Tibial artery (tissue), 4 donors: ENCODE measurements around the gene BAZ2B.
"Not testable (repeated sequence)": the region's sequence is repeated elsewhere in the genome, so short reads cannot be mapped to it uniquely, and the experiment has no call there.

Source experiments
- DNase-seq, 2 donors: peaks; one replicate each; pipeline ENCODE4 v3.0.0-alpha.2; 2019
- H3K27ac ChIP-seq, 2 donors: fragments of 200-600 bp; sonication (generic) in 1 of 2; 1 replicate in 1 of 2; 2 replicates in 1 of 2; pipeline ENCODE4 v1.5.1; 2018 to 2019; ENCODE audit warnings: mild to moderate bottlenecking in 1 of 2
- H3K27me3 ChIP-seq, 2 donors: fragments of 200-600 bp; sonication (generic) in 1 of 2; one replicate each; pipeline versions ENCODE4 v1.5.1 to v1.6.0; 2016 to 2019
- H3K36me3 ChIP-seq, 3 donors: fragments of 200-600 bp; sonication (generic) in 2 of 3; one replicate each; pipeline ENCODE4 v1.5.1; 2016 to 2019; ENCODE audit warnings: mild to moderate bottlenecking in 2 of 3
- H3K4me1 ChIP-seq, 4 donors: fragments of 200-600 bp; sonication (generic) in 2 of 4; 1 replicate in 3 of 4; 2 replicates in 1 of 4; pipeline ENCODE4 v1.5.1; 2016 to 2019
- H3K4me3 ChIP-seq, 2 donors: fragments of 200-600 bp; sonication (generic) in 1 of 2; 1 replicate in 1 of 2; 2 replicates in 1 of 2; pipeline ENCODE4 v1.5.1; 2018 to 2019; ENCODE audit warnings: mild to moderate bottlenecking in 2 of 2
- H3K9me3 ChIP-seq, 3 donors: fragments of 200-600 bp; sonication (generic) in 1 of 3; one replicate each; pipeline ENCODE4 v1.5.1; 2016 to 2019
- intact Hi-C: fragments of 100-400 bp; cut with DNase I; formaldehyde crosslinking; loops from one replicate; pipeline ENCODE4 v1.15.0; 2023; ENCODE audit warnings: low total_unique reads
- TF ChIP-seq, protein P1 (sequence below), 2 experiments: fragments of 200-600 bp in 1 of 2; fragments of 450-650 bp in 1 of 2; IDR thresholded peaks; one replicate each; pipeline ENCODE4 v1.5.1; 2017 to 2019; ENCODE audit warnings: antibody characterized with exemption in 2 of 2, mild to moderate bottlenecking in 1 of 2, moderate library complexity in 1 of 2

The BAZ2B gene

DNA sequence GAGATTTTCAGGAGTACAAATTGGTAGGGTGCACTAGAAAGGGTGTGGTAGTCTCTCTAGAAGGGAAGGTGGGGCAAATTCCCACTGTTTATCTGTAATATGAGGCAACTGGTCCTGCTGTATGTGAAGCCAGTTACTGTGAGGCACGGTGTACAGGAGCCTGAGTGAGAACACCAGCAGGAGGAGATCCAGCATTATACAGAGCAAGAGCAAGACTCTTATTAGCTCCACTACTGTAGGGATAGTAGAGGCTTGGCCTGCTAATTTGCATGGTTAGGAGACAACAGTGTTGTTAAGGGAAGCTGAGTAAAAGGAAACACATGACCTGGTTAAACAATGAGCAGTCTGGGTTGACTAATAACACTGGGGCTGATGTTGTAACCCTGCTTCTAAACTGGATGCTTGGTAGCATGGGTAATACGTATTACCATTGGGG, 253.5 kb downstream of the BAZ2B start:
- Histone ChIP-seq H3K9me3 (no peaks in the 10 kb centered on the region), H3K4me3 (no peak overlapping the region), H3K36me3 (peaks cover 33 to 67% (median 50%) of the 10 kb centered on the region in 3 donors), H3K4me1 (no peaks in the 10 kb centered on the region), H3K27me3 (no peaks in the 10 kb centered on the region), H3K27ac (no peak overlapping the region)
- TF ChIP-seq, protein P1, sequence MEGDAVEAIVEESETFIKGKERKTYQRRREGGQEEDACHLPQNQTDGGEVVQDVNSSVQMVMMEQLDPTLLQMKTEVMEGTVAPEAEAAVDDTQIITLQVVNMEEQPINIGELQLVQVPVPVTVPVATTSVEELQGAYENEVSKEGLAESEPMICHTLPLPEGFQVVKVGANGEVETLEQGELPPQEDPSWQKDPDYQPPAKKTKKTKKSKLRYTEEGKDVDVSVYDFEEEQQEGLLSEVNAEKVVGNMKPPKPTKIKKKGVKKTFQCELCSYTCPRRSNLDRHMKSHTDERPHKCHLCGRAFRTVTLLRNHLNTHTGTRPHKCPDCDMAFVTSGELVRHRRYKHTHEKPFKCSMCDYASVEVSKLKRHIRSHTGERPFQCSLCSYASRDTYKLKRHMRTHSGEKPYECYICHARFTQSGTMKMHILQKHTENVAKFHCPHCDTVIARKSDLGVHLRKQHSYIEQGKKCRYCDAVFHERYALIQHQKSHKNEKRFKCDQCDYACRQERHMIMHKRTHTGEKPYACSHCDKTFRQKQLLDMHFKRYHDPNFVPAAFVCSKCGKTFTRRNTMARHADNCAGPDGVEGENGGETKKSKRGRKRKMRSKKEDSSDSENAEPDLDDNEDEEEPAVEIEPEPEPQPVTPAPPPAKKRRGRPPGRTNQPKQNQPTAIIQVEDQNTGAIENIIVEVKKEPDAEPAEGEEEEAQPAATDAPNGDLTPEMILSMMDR (IDR thresholded peaks at IDR 0.05), result no peak
- intact Hi-C loops, result no loop called here
- DNase-seq, result no peak

DNA sequence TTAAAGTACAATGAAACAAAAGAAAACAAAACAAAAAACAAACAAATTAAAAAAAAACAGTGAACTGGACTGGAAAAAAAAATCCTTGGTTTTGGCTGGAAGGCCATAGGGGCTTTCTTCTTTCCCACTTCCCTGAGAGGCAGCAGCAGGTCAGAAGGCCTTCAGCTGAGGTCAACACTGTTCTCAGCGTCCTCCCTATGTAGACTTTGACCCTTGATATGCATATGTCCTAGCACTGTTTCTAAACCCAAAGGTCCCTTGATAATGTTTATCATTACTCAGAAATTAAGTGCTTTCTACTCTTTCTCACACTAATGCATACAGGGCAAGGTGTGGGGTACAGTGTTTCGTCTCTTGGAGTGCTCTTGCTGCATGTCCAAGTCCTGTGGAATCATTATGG, 254.3 kb downstream of the BAZ2B start:
- intact Hi-C loops, result no loop called here
- H3K36me3 ChIP-seq, result peaks cover 25 to 62% (median 50%) of the 10 kb centered on the region in 3 donors
- H3K27ac ChIP-seq, result no peak overlapping the region

DNA sequence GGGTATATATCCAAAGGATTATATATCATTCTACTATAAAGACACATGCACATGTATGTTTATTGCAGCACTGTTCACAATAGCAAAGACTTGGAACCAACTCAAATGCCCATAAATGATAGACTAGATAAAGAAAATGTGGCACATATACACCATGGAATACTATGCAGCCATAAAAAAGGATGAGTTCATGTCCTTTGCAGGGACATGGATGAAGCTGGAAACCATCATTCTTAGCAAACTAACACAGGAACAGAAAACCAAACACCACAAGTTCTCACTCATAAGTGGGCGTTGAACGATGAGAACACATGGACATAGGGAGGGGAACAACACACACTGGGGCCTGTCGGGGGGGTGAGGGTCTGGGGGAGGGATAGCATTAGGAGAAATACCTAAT, 254.7 kb downstream of the BAZ2B start:
- H3K9me3 ChIP-seq, H3K27me3 ChIP-seq, intact Hi-C loops, H3K4me3 ChIP-seq, H3K27ac ChIP-seq, DNase-seq, H3K4me1 ChIP-seq: not testable (repeated sequence)
- H3K36me3 ChIP-seq, result peaks cover 22 to 62% (median 55%) of the 10 kb centered on the region in 3 donors

More for the DNA sequence above, 254.3 kb downstream of the BAZ2B start:
- TF ChIP-seq, protein P1 (IDR thresholded peaks at IDR 0.05), result no peak
- no peaks in the 10 kb centered on the region for H3K27me3 ChIP-seq
- no peaks in the 10 kb centered on the region for H3K4me1 ChIP-seq
- no peaks in the 10 kb centered on the region for H3K9me3 ChIP-seq
- no peak for DNase-seq
- no peak overlapping the region for H3K4me3 ChIP-seq

DNA sequence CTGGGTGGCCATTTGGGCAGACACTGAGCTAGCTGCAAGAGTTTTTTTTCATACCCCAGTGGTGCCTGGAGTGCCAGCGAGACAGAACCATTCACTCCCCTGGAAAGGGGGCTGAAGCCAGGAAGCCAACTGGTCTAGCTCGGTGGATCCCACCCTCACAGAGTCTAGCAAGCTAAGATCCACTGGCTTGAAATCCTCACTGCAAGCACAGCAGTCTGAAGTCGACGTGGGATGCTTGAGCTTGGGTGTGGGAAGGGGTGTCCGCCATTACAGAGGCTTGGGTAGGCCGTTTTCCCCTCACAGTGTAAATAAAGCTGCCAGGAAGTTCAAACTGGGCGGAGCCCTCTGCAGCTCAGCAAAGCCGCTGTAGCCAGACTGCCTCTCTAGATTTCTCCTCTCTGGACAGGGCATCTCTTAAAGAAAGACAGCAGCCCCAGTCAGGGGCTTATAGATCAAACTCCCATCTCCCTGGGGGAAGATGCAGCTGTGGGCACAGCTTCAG, 260.2 kb downstream of the BAZ2B start:
- Histone ChIP-seq H3K4me1 (no peaks in the 10 kb centered on the region), H3K27ac (no peak overlapping the region), H3K36me3 (peaks cover 5 to 43% (median 28%) of the 10 kb centered on the region in 3 donors), H3K4me3 (no peak overlapping the region), H3K9me3 (no peaks in the 10 kb centered on the region), H3K27me3 (no peaks in the 10 kb centered on the region)
- TF ChIP-seq, protein P1 (IDR thresholded peaks at IDR 0.05), result no peak
- intact Hi-C loops, result no loop called here
- no peak for DNase-seq

DNA sequence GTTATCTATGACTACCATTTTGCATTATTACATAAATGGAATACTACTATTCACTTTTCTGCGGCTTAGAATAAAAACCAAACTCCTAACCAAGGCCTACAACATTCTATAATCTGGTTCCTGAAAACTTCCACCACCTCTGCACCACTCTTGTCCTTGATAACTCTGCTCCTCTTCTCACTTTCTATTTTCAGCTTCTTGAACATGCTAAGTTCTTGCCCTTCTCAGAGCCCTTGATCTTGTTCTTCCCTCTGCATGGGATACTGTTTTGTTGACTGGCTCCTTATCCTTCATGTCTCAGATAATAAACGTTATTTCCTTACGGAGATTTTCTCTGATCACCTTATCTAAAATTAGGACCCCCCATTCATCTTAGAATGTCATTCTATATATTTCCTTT, 264.4 kb downstream of the BAZ2B start:
- H3K4me1 ChIP-seq, result no peaks in the 10 kb centered on the region
- no peaks in the 10 kb centered on the region for H3K27me3 ChIP-seq
- peaks cover 35 to 68% (median 50%) of the 10 kb centered on the region in 3 donors for H3K36me3 ChIP-seq
- no peak overlapping the region for H3K4me3 ChIP-seq
- no peak overlapping the region for H3K27ac ChIP-seq
- TF ChIP-seq, protein P1 (IDR thresholded peaks at IDR 0.05), result no peak
- no peak for DNase-seq
- no peaks in the 10 kb centered on the region for H3K9me3 ChIP-seq
- intact Hi-C loops, result no loop called here

DNA sequence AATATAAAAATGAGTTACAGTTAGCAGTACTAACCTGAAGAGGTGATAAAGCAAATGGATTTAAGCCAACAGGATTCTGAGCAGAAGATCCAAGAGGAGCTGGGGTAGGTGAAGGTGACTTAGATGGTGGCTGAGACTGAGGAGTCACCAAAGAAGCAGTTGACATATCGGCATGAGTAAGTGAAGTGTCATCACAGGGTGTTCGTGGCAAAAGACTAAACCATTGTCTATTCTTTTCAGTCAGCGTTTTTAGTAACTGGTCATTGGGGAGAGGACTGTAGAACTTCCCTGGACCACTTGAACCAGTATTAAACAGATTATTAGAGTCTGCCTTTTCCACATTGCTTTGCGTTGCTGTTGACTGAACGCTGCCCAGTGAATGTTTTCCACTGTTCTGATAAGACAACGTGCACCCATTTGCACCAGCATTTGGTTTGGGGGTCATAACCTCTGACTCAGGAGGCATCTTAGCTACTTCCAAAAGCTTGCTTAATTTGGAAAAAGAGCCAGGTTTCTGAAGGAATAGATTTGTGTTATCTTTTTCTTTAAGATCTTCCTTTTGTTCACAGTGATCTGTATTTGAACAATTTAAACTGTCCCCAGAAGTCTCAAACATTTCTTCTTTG, 266.6 kb downstream of the BAZ2B start:
- Histone ChIP-seq H3K9me3 (no peaks in the 10 kb centered on the region), H3K4me1 (no peaks in the 10 kb centered on the region), H3K4me3 (no peak overlapping the region), H3K27me3 (no peaks in the 10 kb centered on the region), H3K36me3 (peaks cover 31 to 60% (median 41%) of the 10 kb centered on the region in 3 donors), H3K27ac (no peak overlapping the region)
- DNase-seq, result no peak
- TF ChIP-seq, protein P1 (IDR thresholded peaks at IDR 0.05), result no peak
- intact Hi-C loops, result no loop called here
